GM18508 (cell line): ENCODE results near the gene EFEMP2.
"Not testable (repeated sequence)": the region's sequence is repeated elsewhere in the genome, so short reads cannot be mapped to it uniquely, and the experiment has no call there.

Experiments
- ATAC-seq: cut with Tn5 transposase; IDR thresholded peaks from one replicate; pipeline ENCODE4 v1.9.1; 2021; ENCODE audit warnings: moderate number of reproducible peaks; ENCODE audit not compliant: insufficient read depth, unreplicated experiment

Gene EFEMP2

GRCh38 chr11:65856689-65857499 lies 15.7 kb downstream of the EFEMP2 start:
- no peak for ATAC-seq

GRCh38 chr11:65855927-65856363 lies 16.7 kb downstream of the EFEMP2 start:
- ATAC-seq: no peak

- no peak for ATAC-seq
These were observed 17.5 kb downstream of the EFEMP2 start for GRCh38 chr11:65854852-65855837.

- ATAC-seq: no peak
These were observed 18.4 kb downstream of the EFEMP2 start for GRCh38 chr11:65854161-65854592.

GRCh38 chr11:65853246-65853979 lies 19.2 kb downstream of the EFEMP2 start:
- no peak for ATAC-seq

GRCh38 chr11:65852508-65853245 lies 19.9 kb downstream of the EFEMP2 start:
- no peak for ATAC-seq

- no peak for ATAC-seq
These were observed 20.6 kb downstream of the EFEMP2 start for GRCh38 chr11:65851811-65852507.

- no peak for ATAC-seq
These were observed 21.5 kb downstream of the EFEMP2 start for GRCh38 chr11:65851083-65851579.

GRCh38 chr11:65850217-65851082 lies 22.1 kb downstream of the EFEMP2 start:
- no peak for ATAC-seq

GRCh38 chr11:65849771-65850216 lies 22.8 kb downstream of the EFEMP2 start:
- no peak for ATAC-seq

- no peak for ATAC-seq
These were observed 23.2 kb downstream of the EFEMP2 start for GRCh38 chr11:65849366-65849765.

GRCh38 chr11:65848693-65849092 lies 23.9 kb downstream of the EFEMP2 start:
- ATAC-seq: not testable (repeated sequence)

- ATAC-seq: no peak
These were observed 24.9 kb downstream of the EFEMP2 start for GRCh38 chr11:65847746-65848145.

- ATAC-seq: no peak
These were observed 28.2 kb downstream of the EFEMP2 start for GRCh38 chr11:65844231-65844872.

GRCh38 chr11:65843811-65844210 lies 28.8 kb downstream of the EFEMP2 start:
- no peak for ATAC-seq

GRCh38 chr11:65842144-65842543 lies 30.5 kb downstream of the EFEMP2 start:
- no peak for ATAC-seq

- no peak for ATAC-seq
These were observed 38.4 kb downstream of the EFEMP2 start for GRCh38 chr11:65834202-65834601.
